SH-SY5Y (cell line): Measurements from ENCODE around the gene TNPO2.

Experiments used
- GATA2 ChIP-seq: IDR thresholded peaks from 2 replicates; pipeline ENCODE4 v1.6.1; 2011; ENCODE audit warnings: mild to moderate bottlenecking, low read depth, low read length
- GATA3 ChIP-seq: IDR thresholded peaks from 2 replicates; pipeline ENCODE4 v1.6.1; 2011; ENCODE audit warnings: low read depth, mild to moderate bottlenecking, low read length, moderate library complexity

- TF ChIP-seq GATA2, result no peak
- no peak for TF ChIP-seq GATA3
These were observed 48.3 kb downstream of the TNPO2 start for GRCh38 chr19:12675399-12675798.
